Naive B cell (primary cell): ENCODE measurements around the gene NCBP3. TPM values are rescaled to one million over a fixed set of nuclear protein-coding genes. Genes with fewer than 3 reads are reported as not detected.
"Not testable (repeated sequence)": the region's sequence is repeated elsewhere in the genome, so short reads cannot be mapped to it uniquely, and the experiment has no call there.

ENCODE experiments used
- ATAC-seq, 2 donors: fragments of 150-1000 bp; cut with Tn5 transposase; 2 replicates each; pipeline ENCODE4 v1.10.0; 2021; ENCODE audit warnings: low read depth in 2 of 2, mild to moderate bottlenecking in 2 of 2, moderate library complexity in 2 of 2
- DNase-seq: peaks from one replicate; pipeline ENCODE4 v3.0.0; 2022
- H3K27ac Mint-ChIP-seq, 6 donors: one replicate each; pipeline ENCODE4 v1.8.0; 2020 to 2022; ENCODE audit warnings: mild to moderate bottlenecking in 6 of 6, mixed read lengths in 6 of 6, moderate library complexity in 5 of 6, inconsistent platforms in 2 of 6
- H3K27me3 Mint-ChIP-seq, 3 donors: one replicate each; pipeline ENCODE4 v1.8.0; 2021 to 2022; ENCODE audit warnings: mixed read lengths in 3 of 3, mild to moderate bottlenecking in 1 of 3
- H3K36me3 Mint-ChIP-seq, 2 donors: one replicate each; pipeline ENCODE4 v1.8.0; 2020 to 2022; ENCODE audit warnings: mixed read lengths in 2 of 2, inconsistent platforms in 1 of 2, mild to moderate bottlenecking in 1 of 2
- H3K4me1 Mint-ChIP-seq, 3 donors: one replicate each; pipeline ENCODE4 v1.8.0; 2020 to 2022; ENCODE audit warnings: mixed read lengths in 3 of 3, inconsistent platforms in 1 of 3, mild to moderate bottlenecking in 1 of 3, moderate library complexity in 1 of 3
- H3K4me3 Mint-ChIP-seq, 8 donors: one replicate each; pipeline ENCODE4 v1.8.0; 2020 to 2022; ENCODE audit warnings: mild to moderate bottlenecking in 8 of 8, mixed read lengths in 8 of 8, moderate library complexity in 8 of 8, inconsistent platforms in 2 of 8
- H3K9me3 Mint-ChIP-seq, 7 donors: one replicate each; pipeline ENCODE4 v1.8.0; 2020 to 2022; ENCODE audit warnings: mixed read lengths in 7 of 7, mild to moderate bottlenecking in 5 of 7, inconsistent platforms in 2 of 7, moderate library complexity in 1 of 7
- polyA plus RNA-seq, 6 donors: library from polyadenylated mRNA; unstranded; fragments of 300-500 nt; fragmentation: Illumina TruSeq; gene quantifications; one replicate each; pipeline ENCODE4 v1.2.3, GENCODE V29; 2021; ENCODE audit warnings: low read depth in 6 of 6

NCBP3 gene
- polyA plus RNA-seq, 6 donors from 2014 or later = 9.4 to 34.1 (median 13.2) TPM

- peak overlapping the region in 2 of 6 donors; percentile 48 to 93 for H3K27ac Mint-ChIP-seq
- ATAC-seq = peak; percentile 37 to 65
- peak overlapping the region in 1 of 8 donors; percentile 18 for H3K4me3 Mint-ChIP-seq
- peaks cover 13 to 24% (median 15%) of the 10 kb centered on the region in 3 donors for H3K4me1 Mint-ChIP-seq
- no peaks in the 10 kb centered on the region for H3K36me3 Mint-ChIP-seq
- no peak for DNase-seq
- no peaks in the 10 kb centered on the region for H3K27me3 Mint-ChIP-seq
- H3K9me3 Mint-ChIP-seq = no peaks in the 10 kb centered on the region
These were observed 49.8 kb downstream of the NCBP3 start for GRCh38 chr17:3796110-3796821.

- DNase-seq (no peak), ATAC-seq (no peak)
- Mint-ChIP-seq H3K4me1 (peaks cover 13 to 24% (median 15%) of the 10 kb centered on the region in 3 donors), H3K27ac (no peak overlapping the region), H3K27me3 (no peaks in the 10 kb centered on the region), H3K4me3 (peak overlapping the region in 1 of 8 donors; percentile 12), H3K9me3 (no peaks in the 10 kb centered on the region), H3K36me3 (no peaks in the 10 kb centered on the region)
These were observed 50.5 kb downstream of the NCBP3 start for GRCh38 chr17:3795390-3796102.

- H3K9me3 Mint-ChIP-seq = no peaks in the 10 kb centered on the region
- DNase-seq = no peak
These were observed 51.3 kb downstream of the NCBP3 start for GRCh38 chr17:3794557-3795389.

GRCh38 chr17:3794152-3794551, 51.9 kb downstream of the NCBP3 start:
- H3K36me3 Mint-ChIP-seq, DNase-seq, H3K4me3 Mint-ChIP-seq, ATAC-seq, H3K9me3 Mint-ChIP-seq, H3K27ac Mint-ChIP-seq, H3K27me3 Mint-ChIP-seq: not testable (repeated sequence)
- H3K4me1 Mint-ChIP-seq = peaks cover 13 to 17% (median 15%) of the 10 kb centered on the region in 3 donors

More at GRCh38 chr17:3794557-3795389, 51.3 kb downstream of the NCBP3 start:
- Mint-ChIP-seq H3K4me3 (no peak overlapping the region), H3K36me3 (no peaks in the 10 kb centered on the region), H3K4me1 (peaks cover 13 to 23% (median 15%) of the 10 kb centered on the region in 3 donors), H3K27me3 (no peaks in the 10 kb centered on the region), H3K27ac (no peak overlapping the region)
- ATAC-seq = no peak

- not testable (repeated sequence) for H3K36me3 Mint-ChIP-seq, H3K27ac Mint-ChIP-seq, ATAC-seq, H3K4me3 Mint-ChIP-seq, H3K9me3 Mint-ChIP-seq, H3K27me3 Mint-ChIP-seq, H3K4me1 Mint-ChIP-seq, DNase-seq
These were observed 52.8 kb downstream of the NCBP3 start for GRCh38 chr17:3793258-3793657.

- ATAC-seq (no peak), DNase-seq (no peak)
- Mint-ChIP-seq H3K27ac (peak overlapping the region in 1 of 6 donors; percentile 12), H3K9me3 (peaks cover 0 to 1% (median 0%) of the 10 kb centered on the region in 7 donors), H3K27me3 (no peaks in the 10 kb centered on the region), H3K36me3 (no peaks in the 10 kb centered on the region), H3K4me1 (peaks cover 0 to 7% (median 6%) of the 10 kb centered on the region in 3 donors), H3K4me3 (no peak overlapping the region)
These were observed 53.6 kb downstream of the NCBP3 start for GRCh38 chr17:3792481-3792880.

GRCh38 chr17:3788200-3788599, 57.8 kb downstream of the NCBP3 start:
- ATAC-seq (no peak), DNase-seq (no peak)
- H3K27ac Mint-ChIP-seq = peak overlapping the region in 1 of 6 donors; percentile 76
- peaks cover 0 to 1% (median 0%) of the 10 kb centered on the region in 7 donors for H3K9me3 Mint-ChIP-seq
- H3K4me3 Mint-ChIP-seq = no peak overlapping the region
- H3K27me3 Mint-ChIP-seq = peaks cover 0 to 5% (median 0%) of the 10 kb centered on the region in 3 donors
- peaks cover 0 to 7% (median 5%) of the 10 kb centered on the region in 3 donors for H3K4me1 Mint-ChIP-seq
- H3K36me3 Mint-ChIP-seq = no peaks in the 10 kb centered on the region

- ATAC-seq, H3K4me1 Mint-ChIP-seq, DNase-seq, H3K9me3 Mint-ChIP-seq, H3K36me3 Mint-ChIP-seq, H3K27me3 Mint-ChIP-seq, H3K4me3 Mint-ChIP-seq: not testable (repeated sequence)
- peak overlapping the region in 2 of 6 donors; percentile 86 to 93 for H3K27ac Mint-ChIP-seq
These were observed 60.7 kb downstream of the NCBP3 start for GRCh38 chr17:3785323-3785722.

- no peaks in the 10 kb centered on the region for H3K36me3 Mint-ChIP-seq
- peaks cover 0 to 7% (median under 1%) of the 10 kb centered on the region in 3 donors for H3K4me1 Mint-ChIP-seq
- DNase-seq = no peak
- ATAC-seq = no peak
- H3K9me3 Mint-ChIP-seq = no peaks in the 10 kb centered on the region
- H3K4me3 Mint-ChIP-seq = no peak overlapping the region
- H3K27me3 Mint-ChIP-seq = peaks cover 0 to 5% (median 0%) of the 10 kb centered on the region in 3 donors
- no peak overlapping the region for H3K27ac Mint-ChIP-seq
These were observed 63.3 kb downstream of the NCBP3 start for GRCh38 chr17:3782751-3783150.

GRCh38 chr17:3780986-3781385, 65.1 kb downstream of the NCBP3 start:
- peak overlapping the region in 1 of 6 donors; percentile 69 for H3K27ac Mint-ChIP-seq
- no peak overlapping the region for H3K4me3 Mint-ChIP-seq
- peaks cover 0 to 5% (median 0%) of the 10 kb centered on the region in 3 donors for H3K27me3 Mint-ChIP-seq

GRCh38 chr17:3777366-3778120, 68.5 kb downstream of the NCBP3 start:
- Mint-ChIP-seq H3K27ac (peak overlapping the region in 1 of 6 donors; percentile 44), H3K9me3 (no peaks in the 10 kb centered on the region), H3K27me3 (no peaks in the 10 kb centered on the region), H3K4me1 (no peaks in the 10 kb centered on the region), H3K4me3 (no peak overlapping the region), H3K36me3 (no peaks in the 10 kb centered on the region)
- ATAC-seq (no peak), DNase-seq (no peak)

More at GRCh38 chr17:3780986-3781385, 65.1 kb downstream of the NCBP3 start:
- H3K9me3 Mint-ChIP-seq = no peaks in the 10 kb centered on the region
- ATAC-seq (no peak), DNase-seq (no peak)
- peaks cover 0 to 7% (median 0%) of the 10 kb centered on the region in 3 donors for H3K4me1 Mint-ChIP-seq
- H3K36me3 Mint-ChIP-seq = no peaks in the 10 kb centered on the region

- Mint-ChIP-seq H3K36me3 (no peaks in the 10 kb centered on the region), H3K27ac (no peak overlapping the region), H3K4me1 (peaks cover 17 to 26% (median 21%) of the 10 kb centered on the region in 3 donors), H3K4me3 (no peak overlapping the region), H3K27me3 (no peaks in the 10 kb centered on the region), H3K9me3 (no peaks in the 10 kb centered on the region)
- ATAC-seq (no peak), DNase-seq (no peak)
These were observed 72.1 kb downstream of the NCBP3 start for GRCh38 chr17:3773966-3774365.

- no peaks in the 10 kb centered on the region for H3K36me3 Mint-ChIP-seq
- peaks cover 17 to 26% (median 26%) of the 10 kb centered on the region in 3 donors for H3K4me1 Mint-ChIP-seq
- no peak overlapping the region for H3K27ac Mint-ChIP-seq
- no peak for DNase-seq
- no peak for ATAC-seq
- H3K9me3 Mint-ChIP-seq = no peaks in the 10 kb centered on the region
- H3K27me3 Mint-ChIP-seq = no peaks in the 10 kb centered on the region
- peak overlapping the region in 1 of 8 donors; percentile 9 for H3K4me3 Mint-ChIP-seq
These were observed 72.5 kb downstream of the NCBP3 start for GRCh38 chr17:3773511-3773910.
